GM21786 (cell line): ENCODE data around the gene SERGEF.

Experiments
- ATAC-seq: cut with Tn5 transposase; IDR thresholded peaks from one replicate; pipeline ENCODE4 v1.9.1; 2021; ENCODE audit not compliant: unreplicated experiment

The SERGEF gene

DNA sequence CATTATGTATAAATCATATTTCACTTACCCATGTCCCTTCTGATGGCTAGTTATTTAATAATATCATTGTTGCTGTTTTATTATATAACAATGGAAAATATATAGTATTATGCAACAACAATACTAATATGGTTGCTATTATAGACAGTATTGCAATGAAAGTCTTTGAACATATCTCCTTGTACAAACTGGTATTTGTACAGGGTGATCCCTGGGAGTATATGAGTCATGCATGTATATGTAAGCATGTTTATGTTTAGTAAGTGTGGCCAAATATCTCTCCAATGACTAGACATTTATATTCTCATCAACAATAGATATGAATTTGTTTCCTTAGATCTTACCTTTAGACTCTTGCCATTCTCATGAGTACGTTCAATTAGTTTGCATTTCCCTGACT is 222.4 kb downstream of the SERGEF start:
- no peak for ATAC-seq

DNA sequence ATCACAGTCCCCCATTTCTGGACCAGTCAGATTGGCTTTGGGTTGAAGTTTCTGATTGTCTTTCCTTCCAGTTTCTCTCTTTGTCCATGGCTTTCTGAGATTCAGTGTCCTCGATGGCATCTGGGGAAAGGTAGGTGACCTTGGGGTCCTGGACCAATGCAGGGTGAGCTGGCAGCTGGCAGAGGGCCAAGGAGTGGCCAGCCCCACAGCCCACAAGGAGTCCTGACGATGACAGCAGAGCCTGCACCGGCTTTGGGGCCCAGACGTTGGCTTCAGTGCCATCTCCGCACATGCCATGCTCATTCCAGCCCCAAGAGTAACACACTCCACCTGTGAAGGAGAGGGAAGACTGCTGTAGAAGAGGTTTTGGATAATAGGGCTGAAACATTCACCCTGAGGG is 224.8 kb downstream of the SERGEF start:
- no peak for ATAC-seq

DNA sequence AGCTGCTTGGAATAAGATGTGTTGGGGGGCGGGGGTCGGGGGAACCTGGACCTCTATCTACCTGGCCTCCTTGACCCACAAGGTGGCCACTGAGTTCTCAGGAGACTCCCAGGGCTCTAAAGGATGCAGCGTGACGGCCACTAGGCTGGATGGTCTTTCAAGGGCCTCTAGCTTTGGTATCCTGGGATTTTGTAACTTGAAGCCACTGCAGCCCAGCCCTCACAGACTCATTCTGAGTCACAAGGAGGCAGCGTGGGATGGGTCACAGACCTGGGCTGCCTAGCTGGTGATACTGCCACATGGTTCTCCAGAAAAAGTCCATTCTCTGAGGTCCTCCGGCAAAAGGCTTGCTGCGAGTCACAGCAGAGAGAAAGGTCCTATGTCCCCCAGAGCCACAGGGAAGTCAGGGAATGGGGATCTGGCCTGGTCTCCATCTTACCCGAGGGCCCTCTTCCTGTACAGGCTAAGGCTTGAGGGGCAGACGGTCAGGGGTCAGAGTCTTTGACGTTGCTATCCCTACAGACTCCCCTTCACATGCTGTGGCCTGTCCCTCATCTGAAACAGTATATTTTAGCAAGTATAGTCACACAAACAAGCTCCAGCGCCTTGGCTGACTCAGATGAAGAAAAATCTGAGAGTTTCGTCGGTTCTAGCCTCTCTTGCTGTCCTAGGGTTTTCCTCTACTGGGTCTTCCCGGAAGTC is 225.9 kb downstream of the SERGEF start:
- no peak for ATAC-seq

DNA sequence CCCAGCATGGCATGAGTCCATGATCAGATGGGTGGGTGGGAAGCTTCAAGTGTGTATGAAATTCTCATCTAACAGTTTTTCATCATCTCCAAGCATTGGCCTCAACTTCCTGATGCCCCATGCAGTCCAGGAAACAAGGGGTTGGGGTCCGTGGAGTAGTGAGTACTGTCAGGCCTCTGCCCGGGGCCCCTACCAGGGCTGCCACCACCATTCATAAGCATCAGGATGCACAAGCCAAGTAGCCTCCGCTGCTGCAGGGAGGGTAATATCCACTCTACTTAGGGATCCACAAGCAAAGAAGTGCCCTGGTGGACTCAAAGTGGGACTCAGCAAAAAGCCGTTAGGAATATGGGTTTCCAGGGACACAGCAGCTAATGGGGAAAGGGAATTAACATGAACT is 229.0 kb downstream of the SERGEF start:
- no peak for ATAC-seq

DNA sequence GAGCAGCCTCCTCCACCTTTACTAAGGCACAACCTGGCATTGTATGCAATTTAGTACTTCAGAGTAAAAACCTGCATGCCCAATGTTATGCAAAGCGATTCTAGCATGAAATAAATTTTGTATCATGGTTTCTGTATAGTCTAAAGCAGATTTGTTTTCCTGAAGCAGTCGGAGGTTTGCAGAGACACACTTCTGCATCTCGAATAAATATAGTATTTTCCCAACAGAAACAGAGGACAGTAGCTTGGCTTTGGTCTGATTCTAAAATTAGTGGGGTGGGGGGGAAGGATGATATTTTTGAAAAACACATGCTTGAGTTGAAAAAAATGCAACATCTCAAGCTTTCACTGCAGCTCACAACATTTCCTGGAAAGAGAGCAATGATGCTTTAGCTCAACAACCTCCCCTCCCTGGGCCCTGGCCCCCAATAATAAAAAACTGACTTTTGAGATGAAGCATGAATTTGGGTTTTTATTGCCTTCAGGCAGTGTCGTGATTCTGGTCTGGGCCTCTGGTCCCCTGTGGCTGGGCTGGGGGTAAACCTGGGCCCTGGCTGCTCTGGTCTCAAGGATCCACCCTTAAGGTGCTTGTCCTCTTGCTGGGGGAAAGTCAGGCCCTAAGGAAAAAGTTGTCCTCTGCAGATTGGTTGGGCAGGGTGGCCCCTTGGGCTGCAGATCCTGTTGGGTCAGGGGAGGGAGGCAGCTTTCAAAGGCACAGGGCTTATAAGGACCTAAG is 230.1 kb downstream of the SERGEF start:
- ATAC-seq = no peak

DNA sequence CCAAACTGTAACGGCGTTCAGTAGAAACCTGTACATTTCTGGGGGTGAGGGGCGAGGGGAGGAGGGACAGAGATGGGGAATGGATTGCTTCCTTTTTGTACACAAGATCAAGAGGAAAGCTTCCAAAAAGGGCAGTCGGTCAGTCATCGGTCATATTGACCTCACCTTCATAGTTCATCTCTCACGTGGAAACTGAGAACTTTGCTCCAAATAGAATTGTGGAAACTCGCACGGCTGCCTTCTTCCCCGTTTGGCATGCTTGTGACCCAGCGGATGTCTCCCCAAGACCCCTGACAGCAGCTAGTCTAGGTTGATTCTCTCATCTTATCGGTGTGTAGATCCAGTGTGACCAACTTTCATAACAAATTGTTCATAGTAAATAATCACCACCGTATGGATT is 230.7 kb downstream of the SERGEF start:
- ATAC-seq = no peak

DNA sequence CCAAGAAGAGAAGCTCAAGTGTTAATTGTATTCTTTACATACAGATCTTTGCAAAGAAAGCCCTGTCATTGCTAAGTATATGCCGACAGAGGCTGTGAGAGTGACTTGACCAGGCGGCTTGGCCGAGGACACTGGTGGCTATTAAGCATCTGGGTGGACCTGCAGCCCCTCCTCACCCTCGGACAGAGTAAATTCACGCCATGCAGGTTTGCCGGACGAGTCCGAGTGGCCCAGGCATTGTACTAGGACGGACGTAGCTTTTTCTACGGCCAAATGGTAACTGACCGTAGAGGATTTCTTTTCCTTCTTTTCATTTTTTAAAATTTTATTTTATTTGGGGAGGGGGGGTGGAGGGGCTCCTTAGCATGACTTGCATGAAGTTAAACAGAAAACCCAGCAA is 231.2 kb downstream of the SERGEF start:
- no peak for ATAC-seq

DNA sequence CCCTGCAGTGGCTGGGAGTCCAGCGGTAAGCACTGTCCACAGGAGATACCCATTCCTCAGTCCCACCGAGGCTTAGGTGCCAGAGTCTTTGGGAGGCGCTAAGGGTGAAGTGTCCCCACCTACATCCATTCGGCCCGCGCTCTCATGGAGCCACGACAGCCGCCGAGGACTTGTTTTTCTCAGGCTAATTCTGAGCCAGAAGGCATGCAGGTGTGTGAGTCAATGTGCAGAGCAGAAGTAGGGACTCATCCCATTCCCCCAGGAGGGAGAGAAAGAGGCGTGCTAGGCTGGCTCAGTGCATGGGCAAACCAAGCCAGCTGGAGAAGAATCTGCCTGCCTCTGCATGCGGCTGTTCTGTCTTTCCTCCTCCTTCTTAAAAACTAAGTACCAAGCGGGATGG is 231.6 kb downstream of the SERGEF start:
- ATAC-seq = no peak

DNA sequence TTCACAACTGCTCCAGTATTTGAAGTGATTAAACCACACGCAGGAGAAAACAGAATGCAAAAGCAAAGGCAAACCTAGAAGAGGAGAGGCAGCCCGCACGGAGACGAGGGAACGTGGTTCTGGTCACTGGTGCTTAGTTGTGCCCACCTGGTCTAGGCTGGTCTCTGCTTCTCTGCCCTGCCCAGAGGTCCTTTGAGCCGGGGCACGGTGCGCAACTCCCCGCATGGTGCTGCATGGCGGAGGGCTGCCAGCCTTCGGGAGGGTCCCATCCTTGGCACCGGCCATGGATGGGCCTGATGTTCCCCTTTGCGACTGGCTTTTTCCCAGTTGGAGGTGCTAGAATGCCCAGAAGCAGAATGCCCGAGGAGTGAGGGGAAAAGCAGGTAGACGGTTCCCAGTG is 232.2 kb downstream of the SERGEF start:
- ATAC-seq = no peak

DNA sequence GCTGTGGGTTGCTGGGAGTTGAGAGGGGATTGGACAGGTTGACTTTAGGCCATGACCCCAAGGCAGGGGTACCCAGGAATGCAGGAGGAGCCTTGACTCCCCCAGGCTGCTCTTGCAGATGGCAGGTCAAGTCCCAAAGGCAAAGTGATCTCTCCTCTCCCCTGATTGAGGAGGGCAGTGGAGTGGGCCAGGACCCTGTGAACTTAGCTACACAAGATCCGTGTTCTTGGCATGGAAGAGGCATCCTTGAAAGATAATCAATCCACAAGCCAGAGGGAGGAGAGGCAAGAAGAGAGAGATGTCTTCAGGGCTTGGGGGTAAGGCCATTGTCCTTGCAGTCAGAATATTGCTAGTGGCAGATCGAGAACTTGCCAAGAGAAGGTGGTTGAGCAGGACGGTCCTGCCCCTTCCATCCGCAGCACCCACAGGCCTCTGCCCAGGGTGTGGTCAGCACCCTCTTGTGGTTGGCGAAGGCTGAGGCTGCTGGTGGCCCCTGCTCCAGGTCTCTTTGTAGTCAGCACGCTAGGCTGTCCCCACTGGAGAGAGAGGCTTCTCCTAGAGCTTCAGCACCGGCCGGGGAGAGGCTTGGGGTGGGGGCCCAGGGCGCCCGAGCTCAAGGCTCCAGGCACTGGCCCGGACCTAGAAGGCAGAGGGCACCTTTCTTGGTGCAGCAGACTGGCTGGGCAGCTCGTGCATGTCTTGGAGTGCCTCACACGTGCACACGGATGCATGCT is 232.8 kb downstream of the SERGEF start:
- no peak for ATAC-seq

DNA sequence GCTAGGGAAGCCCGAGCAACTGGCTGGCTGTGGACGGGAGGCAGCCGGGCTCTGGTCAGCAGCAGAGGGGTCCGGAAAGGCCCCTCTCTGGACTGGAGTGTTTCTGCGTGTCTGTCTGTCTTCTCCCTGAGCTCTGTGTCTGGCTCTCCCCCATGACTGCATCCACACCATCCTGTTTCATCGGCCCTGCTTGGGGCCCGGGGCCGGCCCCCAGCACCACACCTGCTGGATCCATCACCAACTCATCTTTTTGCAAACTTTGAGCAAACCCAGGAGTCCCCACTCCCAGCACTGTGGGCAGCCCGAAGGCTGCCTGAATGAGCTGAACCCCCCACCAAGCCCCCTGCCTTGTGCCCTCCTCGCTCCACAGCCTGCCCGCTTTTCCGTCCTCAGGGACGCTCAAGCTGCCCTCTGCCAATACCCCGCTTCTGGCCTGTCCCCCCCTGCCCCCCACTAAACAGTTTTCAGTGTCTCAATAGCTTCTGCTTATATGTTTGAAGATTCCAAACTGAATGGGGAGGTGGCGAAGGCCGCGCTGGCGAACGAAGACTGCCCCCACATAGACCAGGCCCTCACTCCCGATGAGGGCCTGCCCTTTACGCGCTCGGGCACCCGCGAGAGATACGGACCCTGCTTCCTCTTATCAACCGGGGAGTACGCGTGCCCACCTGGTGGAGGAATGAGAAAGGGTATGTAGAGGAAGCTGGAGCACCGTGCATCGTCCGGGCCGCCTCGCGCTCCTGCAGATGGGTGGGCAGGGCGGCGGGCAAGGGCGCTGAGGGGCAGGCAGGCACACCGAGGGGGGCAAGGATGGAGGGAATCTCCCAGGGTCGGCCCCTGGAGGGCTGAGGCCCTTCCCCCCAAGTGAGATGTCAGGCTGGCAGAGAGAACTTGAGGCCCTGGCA is 233.6 kb downstream of the SERGEF start:
- no peak for ATAC-seq

DNA sequence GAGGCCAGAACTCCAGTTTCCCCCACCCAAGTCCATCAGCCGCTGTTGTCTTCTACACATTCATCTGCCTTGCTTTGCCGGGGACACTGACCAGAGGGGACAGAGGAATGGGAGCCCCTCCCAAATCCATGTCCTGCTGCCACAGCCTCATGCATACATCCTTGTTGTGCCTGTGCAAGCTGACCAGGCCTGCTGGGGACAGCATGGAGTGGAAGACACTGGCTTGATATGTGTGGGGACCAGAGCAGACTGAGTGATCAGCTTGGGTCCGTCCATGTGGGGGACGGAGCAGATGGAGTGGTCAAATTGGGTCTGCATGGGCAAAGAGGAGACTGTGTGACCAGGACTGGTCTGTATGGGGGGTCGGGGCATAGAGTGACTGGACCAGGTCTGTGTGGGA is 234.5 kb downstream of the SERGEF start:
- ATAC-seq = no peak

DNA sequence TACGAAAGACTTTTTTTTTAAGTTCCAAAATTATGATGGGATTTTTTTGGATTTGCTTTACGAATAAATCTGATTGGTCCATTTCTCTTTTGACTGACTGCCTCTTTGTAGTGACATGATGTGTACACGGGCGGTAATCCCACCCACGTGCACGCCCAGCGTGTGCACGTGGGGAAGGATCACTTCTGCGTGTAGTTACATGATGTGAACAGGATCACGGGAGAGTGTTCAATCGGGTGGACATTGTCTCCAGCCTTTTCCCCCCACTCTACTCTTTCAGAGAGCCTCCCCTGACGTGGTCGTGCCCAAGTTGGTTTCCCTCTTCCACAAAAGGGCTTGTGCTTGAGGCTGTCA is 235.1 kb downstream of the SERGEF start:
- ATAC-seq = no peak

DNA sequence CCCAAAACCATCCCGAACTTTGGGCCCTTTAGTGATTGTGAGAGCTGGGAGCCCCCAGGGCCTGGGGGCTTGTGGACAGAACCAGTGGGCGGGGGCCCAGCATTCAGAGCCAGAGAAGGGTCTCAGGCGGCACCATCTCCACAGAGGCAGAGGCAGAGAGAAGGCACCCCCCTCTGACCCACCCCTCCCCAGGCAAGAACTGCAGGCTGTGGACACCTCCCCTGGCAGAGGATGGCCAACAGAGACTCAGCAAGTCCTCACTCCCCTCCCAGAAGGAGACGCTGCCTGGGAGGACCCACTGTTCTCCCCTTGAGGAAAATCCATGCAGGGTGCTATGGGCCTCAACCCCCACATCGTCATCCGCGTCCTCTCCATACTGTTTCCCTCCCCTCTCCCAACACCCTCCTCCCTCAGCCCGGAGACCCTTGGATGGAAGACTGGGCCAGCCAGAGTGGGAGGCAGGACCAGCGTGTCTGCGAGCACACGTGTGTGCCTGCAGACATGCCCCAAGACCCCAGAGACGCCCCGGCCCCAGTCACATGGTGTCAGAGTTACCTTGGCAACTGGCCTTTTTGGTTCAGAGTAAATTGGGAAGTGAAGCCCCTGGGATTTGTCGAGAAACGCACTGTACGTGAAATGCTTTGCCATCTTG is 235.6 kb downstream of the SERGEF start:
- ATAC-seq = no peak

DNA sequence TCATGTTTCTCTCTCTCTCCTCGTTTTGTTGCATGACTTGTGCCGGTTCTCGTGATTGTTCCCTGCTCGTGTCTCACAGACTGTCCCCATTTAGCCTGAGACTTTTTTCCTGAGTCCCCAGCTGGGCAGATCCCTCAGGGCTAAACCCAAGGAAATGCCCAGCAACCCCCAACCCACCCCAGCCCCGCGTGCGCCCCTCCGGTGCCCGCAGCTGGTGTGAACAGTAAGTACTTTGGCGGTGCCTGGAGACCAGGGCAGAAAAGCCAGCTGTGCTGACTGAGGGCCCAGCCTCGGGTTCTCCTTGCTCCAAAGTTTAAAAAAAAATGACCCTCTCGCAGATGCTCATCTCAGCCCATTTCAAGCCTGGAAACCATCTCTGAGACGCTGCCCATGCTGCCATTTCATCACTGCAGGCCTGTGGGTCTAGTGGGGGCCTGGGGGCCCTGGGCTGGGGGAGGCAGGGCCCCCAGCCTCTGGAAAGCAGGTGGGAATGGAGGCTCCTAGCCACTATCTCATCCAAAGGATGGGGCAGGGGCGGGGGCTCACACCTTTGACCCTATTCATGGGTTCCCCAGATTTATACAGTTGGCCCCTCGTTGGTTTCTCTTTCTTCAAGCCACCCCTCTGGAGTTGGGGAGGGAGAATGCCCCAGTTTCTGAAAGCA is 236.5 kb downstream of the SERGEF start:
- ATAC-seq = no peak

DNA sequence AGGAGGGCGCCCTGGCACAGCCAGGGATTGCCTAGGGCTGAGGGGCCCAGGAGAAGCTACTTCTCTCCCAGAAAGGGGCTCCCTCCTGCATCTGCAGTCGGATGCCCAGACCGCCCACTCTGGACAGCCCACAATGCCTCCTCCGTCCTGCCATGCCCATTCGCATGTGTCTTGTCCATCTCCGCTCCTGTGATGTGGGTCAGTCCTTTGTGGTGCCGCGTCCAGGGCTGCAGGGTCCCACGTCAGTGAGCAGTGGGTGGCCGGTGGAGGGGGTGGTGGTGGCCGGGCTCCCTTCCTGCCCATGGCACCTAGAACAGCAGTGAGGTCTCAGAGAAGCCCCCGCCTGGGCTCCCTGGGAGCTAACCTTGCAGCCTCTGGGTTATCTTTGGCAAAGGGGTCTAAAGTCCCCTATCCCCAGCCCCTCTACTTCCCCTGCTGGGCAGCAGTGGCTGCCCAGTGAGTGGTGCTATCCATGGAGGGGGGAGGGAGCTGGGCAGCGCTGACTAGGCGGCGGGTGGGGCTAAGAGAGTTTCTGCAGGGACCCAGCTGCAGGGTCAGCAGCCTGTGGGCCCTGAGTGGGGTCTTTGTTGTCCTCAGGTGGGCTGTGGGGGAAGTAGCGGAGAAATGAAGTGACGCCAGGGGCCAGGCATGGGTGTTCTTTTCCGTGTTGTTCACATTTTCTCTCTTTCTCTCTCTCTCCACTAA is 237.2 kb downstream of the SERGEF start:
- no peak for ATAC-seq

DNA sequence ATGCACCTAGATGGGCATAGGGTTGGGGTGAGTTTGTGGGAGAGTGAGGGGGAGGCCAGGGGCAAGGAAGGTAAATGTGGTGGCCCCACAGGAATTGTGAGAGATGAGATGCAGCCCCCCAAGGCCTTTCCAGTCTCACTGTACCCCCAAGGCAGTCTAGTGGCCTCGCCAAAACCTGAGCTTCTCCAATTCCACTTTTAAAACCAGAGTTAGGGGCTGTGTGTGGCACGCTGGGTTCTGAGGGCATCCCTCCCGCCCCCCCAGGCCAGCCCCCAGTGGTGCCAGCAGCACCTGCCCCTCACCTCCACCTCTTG is 237.9 kb downstream of the SERGEF start:
- no peak for ATAC-seq

DNA sequence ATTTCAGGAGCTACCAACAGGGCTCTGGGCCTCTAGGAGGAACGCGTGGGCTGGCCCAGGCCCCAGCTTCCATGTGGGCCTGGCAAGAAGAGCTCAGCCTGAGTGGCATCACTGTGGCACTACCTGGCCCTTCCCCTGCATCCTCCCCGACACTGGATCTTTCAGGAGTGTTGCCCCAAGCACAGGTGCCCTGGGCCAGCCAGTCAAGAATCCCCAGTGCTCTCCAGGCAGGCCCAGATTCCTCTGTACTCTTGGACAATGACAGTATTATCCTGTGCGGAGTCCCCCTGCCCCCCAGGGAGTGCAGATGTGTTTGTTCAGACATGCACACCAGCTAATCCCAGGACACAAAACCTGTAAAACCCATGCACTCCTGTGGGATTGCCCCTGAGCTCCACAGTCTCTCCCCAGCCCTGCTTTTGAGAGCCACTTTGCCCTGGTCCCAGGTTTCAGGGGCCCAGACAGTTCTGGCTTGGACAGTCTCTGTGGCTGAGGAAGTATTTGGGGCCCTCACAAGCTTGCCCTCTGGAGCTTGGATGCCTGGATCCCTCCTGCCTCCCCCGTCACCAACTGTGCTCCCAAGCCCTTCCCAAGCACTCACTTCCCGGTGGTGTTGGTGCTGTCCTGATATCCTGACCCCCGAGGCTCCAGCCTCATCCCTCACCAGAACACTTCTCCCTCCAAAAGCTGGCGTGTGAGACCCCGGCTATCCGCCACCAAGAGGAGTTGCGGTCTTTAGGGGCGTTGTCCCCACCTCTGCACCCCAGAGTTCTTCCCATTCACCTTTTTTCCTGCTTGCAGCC is 238.4 kb downstream of the SERGEF start:
- no peak for ATAC-seq

DNA sequence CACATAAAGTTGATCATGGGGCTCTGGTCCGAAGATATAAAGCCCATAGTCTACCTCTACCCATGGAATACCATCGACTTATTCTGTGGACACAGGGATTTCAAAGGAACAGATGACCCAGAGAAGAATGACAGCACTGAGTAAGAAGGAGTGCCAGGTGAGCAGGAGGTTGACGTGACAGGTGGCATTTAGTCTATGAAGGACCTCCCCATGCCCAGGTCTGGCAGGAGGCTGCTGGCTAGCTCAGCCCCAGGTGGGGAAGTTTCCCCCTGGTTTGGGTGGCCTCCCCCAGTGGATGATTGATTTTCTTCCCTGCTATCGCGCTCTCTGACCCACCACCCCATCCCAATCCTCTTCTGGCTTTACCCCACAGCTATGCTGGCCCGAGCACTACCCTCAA is 239.2 kb downstream of the SERGEF start:
- no peak for ATAC-seq
